Peyer's patch (tissue), 4 donors: ENCODE measurements around the gene NLRP3.

Experiments
- CTCF ChIP-seq, 6 experiments: fragments of 450-650 bp in 4 of 6; fragments of 200-600 bp in 2 of 6; sonication (generic) in 1 of 6; IDR thresholded peaks; one replicate each; pipeline ENCODE4 v1.5.1; 2017 to 2019; ENCODE audit warnings: antibody characterized with exemption in 6 of 6, mild to moderate bottlenecking in 3 of 6, moderate library complexity in 1 of 6
- POLR2A ChIP-seq, 2 donors: fragments of 450-650 bp; IDR thresholded peaks; one replicate each; pipeline ENCODE4 v1.5.1; 2017; ENCODE audit warnings: antibody characterized with exemption in 2 of 2, mild to moderate bottlenecking in 2 of 2, moderate library complexity in 2 of 2

- no peak for TF ChIP-seq CTCF (IDR thresholded peaks at IDR 0.05)
- TF ChIP-seq POLR2A (IDR thresholded peaks at IDR 0.05): no peak
Observed at GRCh38 chr1:247442164-247442563, 26.2 kb downstream of the NLRP3 start.
